EL (cell line): ENCODE results near the gene NTRK2.
"Not testable (repeated sequence)": the region's sequence is repeated elsewhere in the genome, so short reads cannot be mapped to it uniquely, and the experiment has no call there.

ENCODE experiments used
- DNase-seq: peaks from one replicate; pipeline ENCODE4 v3.0.0-alpha.2; 2016

The NTRK2 gene

DNA sequence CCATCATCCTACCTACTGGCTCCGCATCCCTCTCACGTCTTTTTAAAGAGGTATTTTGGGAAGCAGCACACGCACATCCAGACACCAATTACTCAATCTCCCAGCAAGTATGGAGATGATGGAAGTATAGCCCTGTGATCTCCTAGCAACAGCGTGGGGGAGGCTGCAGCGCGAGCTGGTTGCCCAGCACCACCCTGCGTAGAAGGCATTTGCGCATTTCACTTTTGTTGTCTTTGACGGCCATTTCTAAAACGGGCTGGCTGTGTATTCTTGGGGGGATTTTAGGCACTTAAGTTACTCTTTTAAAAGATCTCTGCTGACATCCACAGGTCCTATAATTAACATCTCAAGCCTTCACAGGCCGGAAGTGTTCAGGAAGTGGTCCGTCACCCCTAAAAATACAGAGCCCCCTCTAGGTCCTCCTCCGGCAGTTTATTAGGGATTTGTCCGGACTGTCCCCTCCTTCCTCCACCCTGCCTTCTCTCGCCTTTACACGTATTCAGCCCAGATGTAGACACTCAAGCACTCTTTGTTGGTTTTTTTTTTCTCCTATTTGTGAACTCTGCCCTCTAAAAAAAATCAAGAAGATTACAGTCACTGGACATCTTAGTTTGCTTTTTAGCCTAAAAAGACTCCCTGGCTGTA lies 371.4 kb downstream of the NTRK2 start:
- no peak for DNase-seq

- DNase-seq = no peak
Measured at GRCh38 chr9:85041466-85042137, 372.1 kb downstream of the NTRK2 start.

- no peak for DNase-seq
Measured at GRCh38 chr9:85042981-85043647, 373.6 kb downstream of the NTRK2 start.

DNA sequence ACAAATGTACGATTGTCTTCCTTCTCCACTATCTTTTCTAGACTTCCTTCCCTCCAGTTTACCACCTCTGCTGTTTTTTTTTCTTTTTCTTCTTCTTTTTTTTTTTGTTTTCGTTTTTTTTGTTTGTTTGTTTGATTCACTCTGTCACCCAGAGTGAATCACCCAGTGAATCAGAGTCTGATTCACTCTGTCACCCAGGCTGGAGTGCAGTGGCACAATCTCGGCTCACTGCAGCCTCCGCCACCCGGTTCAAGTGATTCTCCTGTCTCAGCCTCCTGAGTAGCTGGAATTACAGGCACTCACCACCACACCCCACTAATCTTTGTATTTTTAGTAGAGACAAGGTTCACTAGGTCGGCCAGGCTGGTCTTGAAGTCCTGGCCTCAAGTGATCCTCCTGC lies 375.7 kb downstream of the NTRK2 start:
- DNase-seq = no peak

DNA sequence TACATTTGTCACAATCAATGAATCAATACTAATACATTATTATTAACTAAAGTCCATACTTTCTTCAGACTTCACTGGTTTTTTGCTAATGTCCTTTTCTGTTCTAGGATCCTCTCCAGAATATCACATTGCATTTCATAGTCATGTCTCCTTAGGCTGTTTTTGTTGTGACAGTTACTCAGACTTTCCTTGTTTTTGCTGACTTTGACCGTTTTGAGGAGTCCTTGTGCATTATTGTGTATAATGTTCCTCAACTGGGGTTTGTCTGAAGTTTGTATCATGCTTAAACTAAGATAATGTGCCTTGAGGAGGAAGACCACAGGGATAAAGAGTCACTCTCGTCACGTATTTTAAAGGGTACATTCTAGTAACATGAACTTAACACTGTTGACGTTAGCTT lies 376.9 kb downstream of the NTRK2 start:
- no peak for DNase-seq

DNA sequence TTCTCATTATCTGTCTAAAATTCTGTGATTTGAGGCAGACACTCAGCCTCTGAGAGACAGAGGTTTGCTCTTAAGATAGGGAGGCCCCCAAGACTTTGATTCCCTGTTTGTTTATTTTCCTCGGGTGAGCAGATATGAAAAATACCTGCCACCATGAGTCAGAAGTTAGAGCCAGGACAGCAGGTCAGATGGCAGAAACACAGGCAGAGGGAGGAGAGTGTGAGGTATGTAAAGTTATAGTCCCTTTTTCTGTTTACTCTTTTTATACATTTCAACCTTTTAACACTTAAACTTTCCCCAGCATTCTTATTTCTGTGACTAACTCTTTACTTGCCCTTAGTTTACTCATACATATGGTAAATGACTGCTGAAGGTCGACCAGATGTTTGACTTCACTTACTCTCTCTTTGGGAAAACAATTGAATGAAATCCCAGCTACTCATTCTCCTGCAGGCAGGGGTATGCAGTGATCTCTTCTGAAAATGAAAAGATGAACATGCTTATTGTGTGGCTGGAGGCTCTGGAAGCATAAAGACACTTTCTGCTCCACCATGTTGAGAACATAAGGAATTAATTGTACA lies 383.8 kb downstream of the NTRK2 start:
- DNase-seq = no peak

DNA sequence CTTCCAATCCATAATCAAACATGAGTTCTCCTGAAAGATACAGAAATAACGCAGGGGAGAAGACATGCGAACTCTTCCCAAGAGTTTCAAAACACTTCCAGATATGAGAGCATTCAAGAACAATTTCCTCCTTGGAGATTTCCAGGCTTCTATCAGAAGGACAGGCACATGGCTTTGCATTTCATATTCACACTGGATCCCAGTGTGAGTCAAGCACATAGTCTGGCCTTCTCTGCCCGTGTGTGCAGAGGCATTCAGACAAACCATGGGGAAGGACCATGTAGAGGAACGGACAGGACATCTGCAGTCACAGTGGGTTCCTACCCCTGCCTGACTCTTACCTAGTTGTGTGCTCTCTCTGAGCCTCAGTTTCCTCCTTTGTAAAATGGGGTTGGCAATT lies 384.5 kb downstream of the NTRK2 start:
- DNase-seq = no peak

DNA sequence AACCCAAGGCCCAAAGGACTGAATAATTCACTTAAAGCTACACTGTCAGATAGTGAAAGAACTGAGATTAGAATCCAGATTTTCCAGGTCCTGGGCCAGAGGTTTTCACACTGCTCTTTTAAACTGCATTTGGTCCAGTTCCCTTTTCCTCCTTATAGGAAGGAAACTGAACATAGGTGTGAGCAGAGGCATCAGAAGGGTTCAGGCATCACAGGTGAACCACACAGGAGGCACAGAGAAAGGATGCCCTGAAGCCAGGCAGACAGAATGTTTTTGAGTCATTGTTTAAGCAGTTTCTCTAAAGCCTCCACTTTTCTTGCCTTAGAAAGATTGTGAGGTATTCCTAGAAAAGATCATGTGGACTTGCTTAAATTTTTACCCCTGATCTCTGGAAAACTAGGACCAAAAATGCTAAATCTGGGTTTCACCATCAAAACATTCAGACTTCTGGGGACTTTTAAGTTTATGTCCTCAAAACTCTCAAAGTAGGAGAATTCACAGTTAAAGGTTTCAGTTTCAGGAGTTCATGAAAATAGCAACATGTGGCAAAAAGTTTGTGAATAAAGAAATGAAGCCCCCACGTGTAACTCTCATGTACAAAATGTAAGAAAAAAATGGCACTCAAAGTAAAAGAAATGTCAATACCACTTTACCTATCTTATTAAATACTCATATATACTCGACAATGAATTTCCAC lies 386.1 kb downstream of the NTRK2 start:
- DNase-seq = no peak

- no peak for DNase-seq
Measured at GRCh38 chr9:85056203-85056572, 386.7 kb downstream of the NTRK2 start.

GRCh38 chr9:85061969-85062368 lies 392.4 kb downstream of the NTRK2 start:
- no peak for DNase-seq

DNA sequence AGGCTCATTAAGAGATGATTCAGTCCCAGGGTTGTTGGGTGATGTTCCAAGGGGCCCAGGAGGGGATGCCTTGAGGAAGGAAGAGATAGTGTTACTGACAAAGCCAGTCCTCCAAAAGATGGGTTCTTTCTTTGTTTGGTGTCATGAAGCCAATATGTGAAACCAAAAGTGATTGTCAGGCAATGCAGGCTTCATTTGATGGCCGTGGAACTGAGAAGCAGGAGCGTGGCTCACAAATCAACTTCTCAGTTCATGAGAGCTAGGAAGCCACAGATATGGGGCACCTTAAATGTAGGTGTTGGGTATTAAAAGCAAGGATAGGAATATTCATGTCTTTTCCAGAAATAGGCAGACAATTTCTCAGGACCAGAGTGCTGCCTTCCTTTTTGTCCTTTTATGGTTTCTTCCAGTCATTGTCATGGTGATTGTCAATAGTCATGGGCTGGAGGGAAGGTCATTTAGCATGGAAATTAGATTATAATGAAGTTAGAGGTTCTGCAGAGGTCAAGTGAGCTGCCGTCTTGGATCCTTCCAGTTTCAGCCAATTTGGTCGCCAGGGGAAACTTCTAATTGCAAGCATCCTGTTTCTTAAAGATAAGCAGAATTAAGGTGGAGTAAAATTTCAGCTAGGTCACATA lies 393.0 kb downstream of the NTRK2 start:
- no peak for DNase-seq

DNA sequence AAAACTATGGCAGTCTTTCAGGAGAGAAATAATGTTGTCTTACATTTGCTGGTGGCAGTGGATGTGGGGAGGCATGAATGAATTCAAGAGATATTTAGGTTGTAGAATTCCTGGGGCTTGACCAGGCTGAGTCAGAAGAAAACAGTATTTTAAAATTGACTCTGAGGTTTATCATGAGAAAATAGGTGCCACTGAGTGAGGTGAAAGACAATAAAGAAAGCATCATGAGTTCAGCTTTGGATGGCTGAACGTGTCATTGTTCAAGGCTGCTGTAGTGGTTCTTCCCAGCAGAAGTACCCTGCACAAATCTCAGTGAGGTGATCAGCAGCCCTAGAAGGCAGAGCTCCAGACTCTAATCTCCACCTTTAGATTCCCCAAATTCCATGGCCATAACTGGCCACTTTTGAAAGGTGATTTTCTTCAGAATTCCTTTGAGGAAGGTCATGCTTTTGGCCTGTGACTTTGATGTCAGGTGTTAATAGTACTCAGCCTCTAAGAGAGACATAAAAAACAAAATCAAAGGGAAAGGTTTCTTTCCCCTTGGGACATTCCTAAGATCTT lies 395.4 kb downstream of the NTRK2 start:
- no peak for DNase-seq

DNA sequence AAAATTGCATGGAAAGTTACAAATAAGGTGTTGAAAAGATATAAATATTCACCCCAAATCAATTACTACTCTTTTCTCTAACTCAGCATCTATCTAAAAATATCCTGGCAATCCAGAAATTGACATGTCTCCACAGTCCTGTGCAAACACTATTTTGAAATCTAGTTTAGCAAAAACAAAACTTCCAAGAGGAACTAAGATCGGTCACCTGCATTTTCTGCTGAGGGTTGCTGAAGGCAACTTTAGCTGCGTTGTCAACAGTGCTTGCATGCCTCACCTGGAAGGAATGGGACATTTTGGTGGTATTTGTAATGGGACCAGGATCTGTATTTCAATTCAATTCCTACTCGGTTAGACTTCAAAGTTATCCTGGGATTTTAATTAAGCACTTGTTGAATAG lies 398.3 kb downstream of the NTRK2 start:
- no peak for DNase-seq

DNA sequence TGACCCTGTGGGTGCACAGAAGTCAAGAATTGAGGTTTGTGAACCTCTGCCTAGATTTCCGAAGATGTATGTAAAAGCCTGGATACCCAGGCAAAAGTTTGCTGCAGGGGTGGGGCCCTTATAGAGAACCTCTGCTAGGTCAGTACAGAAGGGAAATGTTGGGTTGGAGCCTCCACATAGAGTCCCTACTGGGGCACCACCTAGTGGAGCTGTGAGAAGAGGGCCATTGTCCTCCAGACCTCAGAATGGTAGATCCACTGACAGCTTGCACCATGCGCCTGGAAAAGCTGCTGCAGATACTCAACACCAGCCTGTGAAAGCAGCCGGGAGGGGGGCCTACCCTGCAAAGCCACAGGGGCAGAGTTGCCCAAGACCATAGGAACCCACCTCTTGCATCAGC lies 399.9 kb downstream of the NTRK2 start:
- DNase-seq = not testable (repeated sequence)
